Measurements from ENCODE around the gene STX16. TPM values are rescaled to one million over a fixed set of nuclear protein-coding genes. Genes with fewer than 3 reads are reported as not detected.

Gene STX16
- total and polyA plus RNA-seq, 2 experiments from 2014 or later: 23.2 to 41.8 TPM

DNA sequence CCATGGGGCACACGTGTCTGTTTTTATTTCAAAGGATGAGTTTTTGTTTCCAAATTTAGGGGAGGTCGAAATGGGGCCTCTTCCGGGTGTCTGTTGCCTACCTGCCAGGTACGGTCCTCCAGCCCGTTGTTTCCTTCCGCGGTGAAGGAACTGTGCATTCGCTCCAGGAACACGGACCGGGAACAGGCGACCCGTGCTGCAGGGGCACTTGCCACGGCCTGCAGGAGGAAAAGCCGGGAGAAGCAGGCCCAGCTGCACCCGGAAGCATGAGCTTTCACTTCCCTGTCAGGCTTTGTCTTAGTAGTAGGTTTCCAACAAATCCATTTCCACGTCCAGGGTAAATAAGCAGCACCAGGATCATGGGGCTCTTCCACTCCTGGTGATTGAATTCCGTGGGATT lies 24.6 kb downstream of the STX16 start:
- H3K9me3 ChIP-seq (ENCODE audit: low read depth): no peaks in the 10 kb centered on the region

DNA sequence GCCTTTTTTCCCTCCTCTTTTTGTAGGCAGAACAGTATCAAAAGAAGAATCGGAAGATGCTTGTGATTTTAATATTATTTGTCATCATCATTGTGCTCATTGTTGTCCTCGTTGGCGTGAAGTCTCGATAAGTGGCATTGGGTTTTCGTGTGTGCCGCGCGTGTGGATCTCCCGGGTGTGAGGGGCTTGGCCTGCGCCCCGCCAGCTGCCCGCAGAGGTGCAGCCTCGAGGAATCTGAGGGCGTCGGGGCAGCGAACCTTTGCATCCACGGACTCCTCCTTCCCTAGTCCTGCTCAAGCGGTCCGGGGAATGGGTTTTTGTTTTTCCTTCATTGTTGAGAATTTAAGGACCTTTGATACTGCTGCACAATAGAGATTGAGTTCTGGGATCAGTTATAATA lies 25.1 kb downstream of the STX16 start:
- no peak for DNase-seq (ENCODE audit: low spot score)
- no peaks in the 10 kb centered on the region for H3K9me3 ChIP-seq (ENCODE audit: low read depth)
- H4K20me1 ChIP-seq (ENCODE audit: insufficient read depth, poor library complexity, severe bottlenecking): peaks cover 11% of the 10 kb centered on the region
- H3K4me3 ChIP-seq: no peak overlapping the region
- H2AFZ ChIP-seq: no peak overlapping the region
- 96% methylated on average over 19 of the region's 19 CpGs for WGBS (ENCODE audit: low lambda C conversion rate, missing lambda C conversion rate)
- no peaks in the 10 kb centered on the region for H3K9me2 ChIP-seq (replicated peaks; ENCODE audit: insufficient read depth)
- H3K27ac ChIP-seq: no peak overlapping the region
- H3K27me3 ChIP-seq: no peaks in the 10 kb centered on the region
- TF ChIP-seq EZH2 (IDR thresholded peaks at IDR 0.05; ENCODE audit: borderline replicate concordance): no peak
- TF ChIP-seq EZH2phosphoT487 (IDR thresholded peaks at IDR 0.05; ENCODE audit: low read depth, severe bottlenecking, unreplicated experiment): no peak
- TF ChIP-seq, protein P1, sequence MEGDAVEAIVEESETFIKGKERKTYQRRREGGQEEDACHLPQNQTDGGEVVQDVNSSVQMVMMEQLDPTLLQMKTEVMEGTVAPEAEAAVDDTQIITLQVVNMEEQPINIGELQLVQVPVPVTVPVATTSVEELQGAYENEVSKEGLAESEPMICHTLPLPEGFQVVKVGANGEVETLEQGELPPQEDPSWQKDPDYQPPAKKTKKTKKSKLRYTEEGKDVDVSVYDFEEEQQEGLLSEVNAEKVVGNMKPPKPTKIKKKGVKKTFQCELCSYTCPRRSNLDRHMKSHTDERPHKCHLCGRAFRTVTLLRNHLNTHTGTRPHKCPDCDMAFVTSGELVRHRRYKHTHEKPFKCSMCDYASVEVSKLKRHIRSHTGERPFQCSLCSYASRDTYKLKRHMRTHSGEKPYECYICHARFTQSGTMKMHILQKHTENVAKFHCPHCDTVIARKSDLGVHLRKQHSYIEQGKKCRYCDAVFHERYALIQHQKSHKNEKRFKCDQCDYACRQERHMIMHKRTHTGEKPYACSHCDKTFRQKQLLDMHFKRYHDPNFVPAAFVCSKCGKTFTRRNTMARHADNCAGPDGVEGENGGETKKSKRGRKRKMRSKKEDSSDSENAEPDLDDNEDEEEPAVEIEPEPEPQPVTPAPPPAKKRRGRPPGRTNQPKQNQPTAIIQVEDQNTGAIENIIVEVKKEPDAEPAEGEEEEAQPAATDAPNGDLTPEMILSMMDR (IDR thresholded peaks at IDR 0.05; ENCODE audit: poor library complexity): no peak
- H3K4me1 ChIP-seq (ENCODE audit: insufficient read depth): no peaks in the 10 kb centered on the region
- H3K79me2 ChIP-seq: peaks cover 4% of the 10 kb centered on the region
- H3K4me2 ChIP-seq: no peak overlapping the region
- H3K36me3 ChIP-seq (replicated peaks; ENCODE audit: insufficient read depth, low read depth): no peaks in the 10 kb centered on the region

More for the DNA sequence above, 24.6 kb downstream of the STX16 start:
- no peak for DNase-seq (ENCODE audit: low spot score)
- Histone ChIP-seq H3K27me3 (no peaks in the 10 kb centered on the region), H3K4me2 (no peak overlapping the region), H4K20me1 (ENCODE audit: insufficient read depth, poor library complexity, severe bottlenecking) (peaks cover 11% of the 10 kb centered on the region), H3K9me2 (replicated peaks; ENCODE audit: insufficient read depth) (no peaks in the 10 kb centered on the region), H3K4me3 (no peak overlapping the region), H3K27ac (no peak overlapping the region), H3K79me2 (peaks cover 4% of the 10 kb centered on the region), H2AFZ (no peak overlapping the region), H3K4me1 (ENCODE audit: insufficient read depth) (no peaks in the 10 kb centered on the region), H3K36me3 (replicated peaks; ENCODE audit: insufficient read depth, low read depth) (no peaks in the 10 kb centered on the region)
- WGBS (ENCODE audit: low lambda C conversion rate, missing lambda C conversion rate): 93% methylated on average over 17 of the region's 17 CpGs
- TF ChIP-seq, protein P1 (IDR thresholded peaks at IDR 0.05; ENCODE audit: poor library complexity): no peak
- TF ChIP-seq EZH2phosphoT487 (IDR thresholded peaks at IDR 0.05; ENCODE audit: low read depth, severe bottlenecking, unreplicated experiment) (no peak), EZH2 (IDR thresholded peaks at IDR 0.05; ENCODE audit: borderline replicate concordance) (no peak)

DNA sequence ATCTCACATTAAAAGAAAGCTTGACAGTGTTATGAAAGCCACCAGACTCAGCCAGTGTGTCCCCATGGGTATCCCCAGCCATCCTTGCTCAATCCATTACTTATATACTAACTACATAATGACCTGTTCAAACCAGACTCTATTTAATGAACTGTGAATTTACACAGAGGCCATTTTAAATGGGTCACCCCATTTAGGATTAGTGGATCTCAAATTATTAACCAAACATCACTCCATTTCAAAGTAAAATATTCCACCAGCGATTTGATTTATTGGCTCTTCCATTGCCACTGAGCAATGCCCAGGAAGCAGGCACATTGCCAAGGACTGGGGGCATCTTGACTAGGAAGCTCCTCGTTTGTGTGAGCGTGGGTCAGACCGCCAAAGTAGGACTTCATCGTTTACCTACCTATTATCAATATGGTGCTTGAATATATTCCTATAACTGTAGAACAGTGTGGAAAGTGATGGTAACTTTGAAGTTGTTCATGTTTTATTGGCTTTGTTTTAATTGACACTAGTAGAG lies 26.1 kb downstream of the STX16 start:
- Histone ChIP-seq H3K4me3 (no peak overlapping the region), H2AFZ (no peak overlapping the region), H3K27me3 (no peaks in the 10 kb centered on the region), H3K9me3 (ENCODE audit: low read depth) (no peaks in the 10 kb centered on the region), H3K27ac (no peak overlapping the region), H3K4me2 (no peak overlapping the region), H3K36me3 (replicated peaks; ENCODE audit: insufficient read depth, low read depth) (no peaks in the 10 kb centered on the region), H3K79me2 (peaks cover 4% of the 10 kb centered on the region), H3K4me1 (ENCODE audit: insufficient read depth) (no peaks in the 10 kb centered on the region), H3K9me2 (replicated peaks; ENCODE audit: insufficient read depth) (no peaks in the 10 kb centered on the region), H4K20me1 (ENCODE audit: insufficient read depth, poor library complexity, severe bottlenecking) (peaks cover 11% of the 10 kb centered on the region)
- TF ChIP-seq, protein P1 (IDR thresholded peaks at IDR 0.05; ENCODE audit: poor library complexity): no peak
- TF ChIP-seq EZH2 (IDR thresholded peaks at IDR 0.05; ENCODE audit: borderline replicate concordance) (no peak), EZH2phosphoT487 (IDR thresholded peaks at IDR 0.05; ENCODE audit: low read depth, severe bottlenecking, unreplicated experiment) (no peak)
- DNase-seq (ENCODE audit: low spot score): no peak
- WGBS (ENCODE audit: low lambda C conversion rate, missing lambda C conversion rate): 95% methylated on average over 5 of the region's 5 CpGs

Measured in hepatocyte (in vitro differentiated cells).